ENCODE data around the gene DNAJC18.

DNAJC18 gene

GRCh38 chr5:139386050-139386438 lies 53.3 kb downstream of the DNAJC18 start:
- no peak for DNase-seq

GRCh38 chr5:139385061-139386049 lies 54.0 kb downstream of the DNAJC18 start:
- no peak for DNase-seq

- no peak for DNase-seq
Measured at GRCh38 chr5:139384591-139385051, 54.7 kb downstream of the DNAJC18 start.

GRCh38 chr5:139383993-139384590 lies 55.2 kb downstream of the DNAJC18 start:
- DNase-seq, result no peak

GRCh38 chr5:139383275-139383992 lies 55.9 kb downstream of the DNAJC18 start, which contains the start of gene SLC23A1:
Gene SLC23A1 (minus strand): TSS chr5:139383297. CDS start chr5:139383253, 44 bp downstream.
- no peak for DNase-seq

- no peak for DNase-seq
Measured at GRCh38 chr5:139382807-139383206, 56.5 kb downstream of the DNAJC18 start.

- DNase-seq, result no peak
Measured at GRCh38 chr5:139381837-139382761, 57.2 kb downstream of the DNAJC18 start.

GRCh38 chr5:139379626-139380449 lies 59.5 kb downstream of the DNAJC18 start:
- DNase-seq, result no peak

GRCh38 chr5:139378941-139379361 lies 60.4 kb downstream of the DNAJC18 start:
- DNase-seq, result no peak

- no peak for DNase-seq
Measured at GRCh38 chr5:139378101-139378825, 61.1 kb downstream of the DNAJC18 start.

- DNase-seq, result no peak
Measured at GRCh38 chr5:139377226-139377625, 62.1 kb downstream of the DNAJC18 start.

GRCh38 chr5:139376364-139376763 lies 63.0 kb downstream of the DNAJC18 start:
- no peak for DNase-seq

GRCh38 chr5:139374909-139375308 lies 64.4 kb downstream of the DNAJC18 start:
- DNase-seq, result no peak

GRCh38 chr5:139371482-139372435 lies 67.6 kb downstream of the DNAJC18 start:
- no peak for DNase-seq

GRCh38 chr5:139369181-139369580 lies 70.1 kb downstream of the DNAJC18 start:
- DNase-seq, result no peak

GRCh38 chr5:139368613-139369012 lies 70.7 kb downstream of the DNAJC18 start:
- DNase-seq, result no peak

GRCh38 chr5:139364466-139364865 lies 74.9 kb downstream of the DNAJC18 start:
- no peak for DNase-seq

- DNase-seq, result no peak
Measured at GRCh38 chr5:139363937-139364336, 75.4 kb downstream of the DNAJC18 start.

GRCh38 chr5:139361835-139362429 lies 77.4 kb downstream of the DNAJC18 start:
- no peak for DNase-seq

Data from activated effector memory CD4-positive, alpha-beta T cell treated with Interleukin-2 at 50 U/mL for 16 hours (primary cell).